OCI-LY7 (cell line): ENCODE measurements around the gene RBM5. TPM values are rescaled to one million over a fixed set of nuclear protein-coding genes. Genes with fewer than 3 reads are reported as not detected.
A peak's percentile ranks its signal among the peaks of the same experiment; 100 is the strongest.

Source experiments
- BruUV-seq: library from RNA; stranded (reverse); fragments of 400-500 nt; replicated peaks from 2 replicates; lab custom pipeline; 2021; lab: Mats Ljungman, UMichigan
- CTCF ChIA-PET: fragments of 300-600 bp; sonication (Branson Sonifier 250); formaldehyde crosslinking; loops from one replicate; lab custom pipeline; 2022; ENCODE audit warnings: antibody characterized with exemption; ENCODE audit not compliant: unreplicated experiment; lab: Charles Lee
- POLR2A ChIA-PET: fragments of 300-600 bp; sonication (Branson Sonifier 250); formaldehyde crosslinking; loops from one replicate; lab custom pipeline; 2022; ENCODE audit warnings: antibody characterized with exemption; lab: Charles Lee
- DNase-seq: peaks from one replicate; pipeline ENCODE4 v3.0.0-alpha.2; 2015; ENCODE audit warnings: low spot score
- H2AFZ ChIP-seq: fragments of 200-600 bp; sonication (generic), shearing (Covaris generic); 2 replicates; pipeline ENCODE4 v1.6.1; 2014; ENCODE audit warnings: mild to moderate bottlenecking, antibody characterized with exemption, low read length, moderate library complexity
- H3K27ac ChIP-seq: fragments of 200-600 bp; sonication (generic); 2 replicates; pipeline ENCODE4 v1.5.1; 2014; ENCODE audit warnings: mixed run types, low read depth, mild to moderate bottlenecking, moderate library complexity, low read length, inconsistent platforms; ENCODE audit not compliant: poor library complexity, severe bottlenecking
- H3K36me3 ChIP-seq: fragments of 200-600 bp; sonication (generic); 2 replicates; pipeline ENCODE4 v1.6.1; 2014; ENCODE audit warnings: mild to moderate bottlenecking, antibody characterized with exemption, low read length, moderate library complexity, mixed read lengths; ENCODE audit not compliant: insufficient read depth
- H3K4me1 ChIP-seq: fragments of 200-600 bp; sonication (generic); 2 replicates; pipeline ENCODE4 v1.5.1; 2014; ENCODE audit warnings: mild to moderate bottlenecking, low read length; ENCODE audit not compliant: insufficient read depth, poor library complexity, severe bottlenecking
- H3K4me2 ChIP-seq: fragments of 200-600 bp; sonication (generic); 2 replicates; pipeline ENCODE4 v1.6.1; 2014; ENCODE audit warnings: mild to moderate bottlenecking, low read length
- H3K4me3 ChIP-seq: fragments of 200-600 bp; sonication (generic); 2 replicates; pipeline ENCODE4 v1.5.1; 2014; ENCODE audit warnings: mild to moderate bottlenecking, low read depth, low read length; ENCODE audit not compliant: poor library complexity, severe bottlenecking
- H3K79me2 ChIP-seq: fragments of 200-600 bp; sonication (generic); 2 replicates; pipeline ENCODE4 v1.6.1; 2016; ENCODE audit warnings: low read depth, mild to moderate bottlenecking, low read length, moderate library complexity, mixed read lengths; ENCODE audit not compliant: insufficient read depth
- H3K9me2 ChIP-seq: fragments of 200-600 bp; sonication (generic); 2 replicates; pipeline ENCODE4 v1.6.1; 2016; ENCODE audit warnings: mild to moderate bottlenecking, low read length, mixed read lengths; ENCODE audit not compliant: insufficient read depth
- H3K9me3 ChIP-seq: fragments of 200-600 bp; sonication (generic); 2 replicates; pipeline ENCODE4 v1.6.1; 2014; ENCODE audit warnings: mild to moderate bottlenecking, mixed run types, low read length, mixed read lengths
- H4K20me1 ChIP-seq: fragments of 200-600 bp; sonication (generic); 2 replicates; pipeline ENCODE4 v1.6.1; 2014; ENCODE audit warnings: mild to moderate bottlenecking, antibody characterized with exemption, low read length, moderate library complexity, mixed read lengths; ENCODE audit not compliant: insufficient read depth
- CTCF ChIP-seq: fragments of 200-600 bp; sonication (generic); conservative IDR thresholded peaks from 2 replicates; pipeline ENCODE4 v1.5.1; 2014; ENCODE audit warnings: mild to moderate bottlenecking, antibody characterized with exemption, low read length, moderate library complexity, mixed read lengths
- EZH2phosphoT487 ChIP-seq: fragments of 200-600 bp; sonication (generic); IDR thresholded peaks from 2 replicates; pipeline ENCODE4 v1.6.1; 2018; ENCODE audit warnings: low read depth, borderline replicate concordance, mild to moderate bottlenecking, mixed run types, antibody characterized with exemption, low read length, moderate library complexity, mixed read lengths
- intact Hi-C: fragments of 100-400 bp; cut with micrococcal nuclease; formaldehyde crosslinking; loops from one replicate; pipeline ENCODE4 v1.10.0; 2022; ENCODE audit not compliant: unreplicated experiment
- total RNA-seq, 2 experiments: library from RNA; depleted of rRNA in 1 of 2; stranded (reverse); fragments of >200 nt in 1 of 2; shearing (Covaris generic) in 1 of 2; gene quantifications; 2 replicates each; pipeline ENCODE4 v1.2.3, GENCODE V29; 2014 to 2022

Gene RBM5
- total RNA-seq, 2 experiments from 2014 or later = 139 to 197 TPM

GRCh38 chr3:50156549-50157493 lies 68.1 kb downstream of the RBM5 start:
- BruUV-seq = no TSS peak
- ChIA-PET CTCF (interaction anchor here (0.6 kb wide), 1 partner anchor 111 kb away, joined by 5 read pairs; no protein-coding TSS in a partner anchor), POLR2A (interaction anchor here (0.6 kb wide), 2 partner anchors 76 to 431 kb away, joined by 3 read pairs; no protein-coding TSS in a partner anchor)
- TF ChIP-seq EZH2phosphoT487 = no peak
- TF ChIP-seq CTCF = no peak
- no peaks in the 10 kb centered on the region for H3K79me2 ChIP-seq
- H3K4me1 ChIP-seq = peaks cover 5% of the 10 kb centered on the region
- no peaks in the 10 kb centered on the region for H3K9me3 ChIP-seq
- H3K36me3 ChIP-seq = no peaks in the 10 kb centered on the region
- no peak for DNase-seq
- H2AFZ ChIP-seq = no peak overlapping the region
- H3K27ac ChIP-seq = no peak overlapping the region
- H3K4me3 ChIP-seq = no peak overlapping the region
- no peaks in the 10 kb centered on the region for H3K9me2 ChIP-seq
- intact Hi-C loops = no loop called here
- H3K4me2 ChIP-seq = no peak overlapping the region
- no peaks in the 10 kb centered on the region for H4K20me1 ChIP-seq

GRCh38 chr3:50157827-50158529 lies 69.3 kb downstream of the RBM5 start:
- H3K9me3 ChIP-seq = no peaks in the 10 kb centered on the region
- BruUV-seq = no TSS peak
- H3K79me2 ChIP-seq = no peaks in the 10 kb centered on the region
- TF ChIP-seq EZH2phosphoT487 = no peak
- no peak for TF ChIP-seq CTCF
- intact Hi-C loops = no loop called here
- ChIA-PET CTCF (no interaction called here), POLR2A (no interaction called here)
- H3K4me2 ChIP-seq = no peak overlapping the region
- H3K27ac ChIP-seq = no peak overlapping the region
- H3K4me3 ChIP-seq = no peak overlapping the region
- H2AFZ ChIP-seq = no peak overlapping the region
- H4K20me1 ChIP-seq = no peaks in the 10 kb centered on the region
- peaks cover 5% of the 10 kb centered on the region for H3K4me1 ChIP-seq
- no peaks in the 10 kb centered on the region for H3K9me2 ChIP-seq
- peak; percentile 11 for DNase-seq
- H3K36me3 ChIP-seq = no peaks in the 10 kb centered on the region
